Upper lobe of left lung (tissue), 4 donors: ENCODE data around the gene SLC25A28.

Experiments used
- CTCF ChIP-seq, 6 experiments: fragments of 450-650 bp in 4 of 6; fragments of 200-600 bp in 2 of 6; sonication (generic) in 2 of 6; IDR thresholded peaks; one replicate each; pipeline ENCODE4 v1.5.1; 2016 to 2019; ENCODE audit warnings: antibody characterized with exemption in 6 of 6
- POLR2A ChIP-seq, 4 donors: fragments of 450-650 bp; IDR thresholded peaks; one replicate each; pipeline ENCODE4 v1.5.1; 2016 to 2017; ENCODE audit warnings: antibody characterized with exemption in 4 of 4, mild to moderate bottlenecking in 2 of 4

GRCh38 chr10:99658622-99659030 is 38.4 kb upstream of the SLC25A28 start:
- TF ChIP-seq CTCF (IDR thresholded peaks at IDR 0.05) (no peak), POLR2A (IDR thresholded peaks at IDR 0.05) (no peak)
